MM.1S (cell line): ENCODE measurements around the gene ITPR1.

ENCODE experiments used
- DNase-seq: peaks from one replicate; pipeline ENCODE4 v3.0.0-alpha.2; 2015
- H2AFZ ChIP-seq: fragments of 300-600 bp; sonication (generic); 2 replicates; pipeline ENCODE4 v1.6.0; 2016; ENCODE audit warnings: antibody characterized with exemption, low read length
- H3F3A ChIP-seq: fragments of 300-600 bp; sonication (generic); 2 replicates; pipeline ENCODE4 v1.6.1; 2016; ENCODE audit warnings: mild to moderate bottlenecking, antibody characterized with exemption, low read length, moderate library complexity, mixed read lengths; ENCODE audit not compliant: insufficient read depth
- H3K27ac ChIP-seq: fragments of 300-600 bp; sonication (generic); 2 replicates; pipeline ENCODE4 v1.5.1; 2016; ENCODE audit warnings: mild to moderate bottlenecking, low read length
- H3K27me3 ChIP-seq: fragments of 300-600 bp; sonication (generic); replicated peaks from 2 replicates; pipeline ENCODE4 v1.6.0; 2016; ENCODE audit warnings: low read length; ENCODE audit not compliant: insufficient read depth
- H3K36me3 ChIP-seq: fragments of 300-600 bp; sonication (generic); replicated peaks from 2 replicates; pipeline ENCODE4 v1.6.1; 2016; ENCODE audit warnings: mild to moderate bottlenecking, low read length, mixed read lengths; ENCODE audit not compliant: insufficient read depth
- H3K4me1 ChIP-seq: fragments of 300-600 bp; sonication (generic); 2 replicates; pipeline ENCODE4 v1.6.1; 2016; ENCODE audit warnings: low read length, mixed read lengths
- H3K4me2 ChIP-seq: fragments of 300-600 bp; sonication (generic); 2 replicates; pipeline ENCODE4 v1.6.0; 2016; ENCODE audit warnings: low read depth, low read length
- H3K4me3 ChIP-seq: fragments of 300-600 bp; sonication (generic); 2 replicates; pipeline ENCODE4 v1.5.1; 2016; ENCODE audit warnings: low read length, mixed read lengths
- H3K79me2 ChIP-seq: fragments of 300-600 bp; sonication (generic); 2 replicates; pipeline ENCODE4 v1.6.1; 2016; ENCODE audit warnings: mixed run types, low read length, mixed read lengths
- H3K9ac ChIP-seq: fragments of 300-600 bp; sonication (generic); 2 replicates; pipeline ENCODE4 v1.6.1; 2016; ENCODE audit warnings: low read length, mixed read lengths
- H3K9me2 ChIP-seq: fragments of 300-600 bp; sonication (generic); replicated peaks from 2 replicates; pipeline ENCODE4 v1.6.1; 2016; ENCODE audit warnings: mild to moderate bottlenecking, low read length, mixed read lengths; ENCODE audit not compliant: insufficient read depth
- H3K9me3 ChIP-seq: fragments of 300-600 bp; sonication (generic); replicated peaks from 2 replicates; pipeline ENCODE4 v1.6.1; 2016; ENCODE audit warnings: mild to moderate bottlenecking, low read length, mixed read lengths; ENCODE audit not compliant: insufficient read depth
- H4K20me1 ChIP-seq: fragments of 300-600 bp; sonication (generic); 2 replicates; pipeline ENCODE4 v1.6.1; 2016; ENCODE audit warnings: mild to moderate bottlenecking, low read length, moderate library complexity, mixed read lengths; ENCODE audit not compliant: insufficient read depth
- CTCF ChIP-seq: fragments of 300-600 bp; sonication (generic); IDR thresholded peaks from 2 replicates; pipeline ENCODE4 v1.5.1; 2016; ENCODE audit warnings: antibody characterized with exemption, low read length, mixed read lengths
- EZH2 ChIP-seq: fragments of 300-600 bp; sonication (generic); optimal IDR thresholded peaks from 2 replicates; pipeline ENCODE3; 2017; ENCODE audit warnings: low read depth, mild to moderate bottlenecking, antibody characterized with exemption, low read length, mixed read lengths
- EZH2phosphoT487 ChIP-seq: fragments of 300-600 bp; sonication (generic); IDR thresholded peaks from 2 replicates; pipeline ENCODE4 v1.6.1; 2018; ENCODE audit warnings: antibody characterized with exemption, low read length

Gene ITPR1

GRCh38 chr3:4561661-4562060 is 68.5 kb downstream of the ITPR1 start:
- no peak for TF ChIP-seq EZH2phosphoT487
- TF ChIP-seq EZH2: no peak
- no peak for TF ChIP-seq CTCF
- Histone ChIP-seq H3K9me3 (no peaks in the 10 kb centered on the region), H3F3A (no peaks in the 10 kb centered on the region), H3K4me1 (no peaks in the 10 kb centered on the region), H3K79me2 (no peaks in the 10 kb centered on the region), H3K27ac (no peak overlapping the region), H4K20me1 (no peaks in the 10 kb centered on the region), H3K4me2 (no peak overlapping the region), H3K4me3 (no peak overlapping the region), H3K9ac (no peak overlapping the region), H2AFZ (no peak overlapping the region), H3K9me2 (no peaks in the 10 kb centered on the region), H3K36me3 (no peaks in the 10 kb centered on the region), H3K27me3 (no peaks in the 10 kb centered on the region)
- DNase-seq: no peak

- H3K4me3 ChIP-seq: no peak overlapping the region
- H3K27me3 ChIP-seq: no peaks in the 10 kb centered on the region
- H3K27ac ChIP-seq: no peak overlapping the region
- H3K4me2 ChIP-seq: no peak overlapping the region
- H3F3A ChIP-seq: no peaks in the 10 kb centered on the region
- H3K9ac ChIP-seq: no peak overlapping the region
- H3K79me2 ChIP-seq: no peaks in the 10 kb centered on the region
- H3K9me2 ChIP-seq: no peaks in the 10 kb centered on the region
- TF ChIP-seq CTCF: no peak
- no peak for TF ChIP-seq EZH2
- TF ChIP-seq EZH2phosphoT487: no peak
- H3K4me1 ChIP-seq: no peaks in the 10 kb centered on the region
- H4K20me1 ChIP-seq: no peaks in the 10 kb centered on the region
- no peak for DNase-seq
- no peaks in the 10 kb centered on the region for H3K9me3 ChIP-seq
- no peaks in the 10 kb centered on the region for H3K36me3 ChIP-seq
- H2AFZ ChIP-seq: no peak overlapping the region
These were observed 69.4 kb downstream of the ITPR1 start for GRCh38 chr3:4562595-4562994.

GRCh38 chr3:4564270-4564669 is 71.1 kb downstream of the ITPR1 start:
- Histone ChIP-seq H4K20me1 (no peaks in the 10 kb centered on the region), H3K27me3 (no peaks in the 10 kb centered on the region), H3K9ac (no peak overlapping the region), H3K9me2 (no peaks in the 10 kb centered on the region), H3K9me3 (no peaks in the 10 kb centered on the region), H3K36me3 (no peaks in the 10 kb centered on the region), H2AFZ (no peak overlapping the region), H3F3A (no peaks in the 10 kb centered on the region), H3K4me1 (no peaks in the 10 kb centered on the region), H3K4me3 (no peak overlapping the region), H3K27ac (no peak overlapping the region), H3K79me2 (no peaks in the 10 kb centered on the region), H3K4me2 (no peak overlapping the region)
- no peak for DNase-seq
- TF ChIP-seq EZH2phosphoT487: no peak
- no peak for TF ChIP-seq CTCF
- no peak for TF ChIP-seq EZH2
